ENCODE measurements around the gene PXDN. TPM values are rescaled to one million over a fixed set of nuclear protein-coding genes. Genes with fewer than 3 reads are reported as not detected.

The PXDN gene
- total and polyA plus RNA-seq, 10 of the 15 experiments (the other 5 are each of a cell fraction or from before 2014, with no cell fraction given), result 0.12 to 0.69 (median 0.23) TPM; not detected in 5

GRCh38 chr2:1618974-1619373, 125.3 kb downstream of the PXDN start:
- WGBS (ENCODE audit: insufficient coverage, insufficient replicate concordance, low lambda C conversion rate, missing lambda C conversion rate), result no CpG with 5 or more reads among the region's 3 CpGs

More at GRCh38 chr2:1618974-1619373, 125.3 kb downstream of the PXDN start:
- SMC1A ChIA-PET (ENCODE audit: uncharacterized antibody, unreplicated experiment), result no interaction called here
- Histone ChIP-seq H3K9ac (ENCODE audit: control insufficient read depth, insufficient read depth, low read length) (no peak overlapping the region), H3K4me1 (ENCODE audit: control insufficient read depth, insufficient read depth, low read length) (no peaks in the 10 kb centered on the region), H3K4me3 (no peak overlapping the region), H4K20me1 (ENCODE audit: control insufficient read depth, insufficient read depth) (no peaks in the 10 kb centered on the region), H2AFZ (ENCODE audit: control insufficient read depth, low read depth, low read length) (no peak overlapping the region), H3K36me3 (ENCODE audit: control insufficient read depth in 2 of 2, insufficient read depth in 2 of 2, low read length in 1 of 2) (no peaks in the 10 kb centered on the region), H3K79me2 (ENCODE audit: control insufficient read depth, insufficient read depth, low read length) (no peaks in the 10 kb centered on the region), H3K4me2 (ENCODE audit: control insufficient read depth, insufficient read depth) (no peak overlapping the region), H3K27ac (ENCODE audit: control insufficient read depth, insufficient read depth) (no peak overlapping the region), H3K9me3 (replicated peaks; ENCODE audit: control insufficient read depth, insufficient read depth, low read length) (no peaks in the 10 kb centered on the region; the same call in 2 of the 3 replicates), H3K27me3 (replicated peaks in 1 of 2; ENCODE audit: control insufficient read depth in 2 of 2, insufficient read depth in 2 of 2, low read length in 1 of 2) (no peaks in the 10 kb centered on the region)
- BruUV-seq (replicated peaks), result no TSS peak
- DNase-seq (ENCODE audit: low read depth, low spot score) (no peak), FAIRE-seq (no peak), ATAC-seq (no peak)
- intact Hi-C loops (cut with micrococcal nuclease; ENCODE audit: unreplicated experiment), result no loop called here
- RAD21 ChIA-PET (ENCODE audit: unreplicated experiment), result no interaction called here
- CTCF ChIA-PET, result no interaction called here
- in situ Hi-C loops (cut with MboI), result no loop called here
- POLR2A ChIA-PET, result no interaction called here
- TF ChIP-seq STAT3 (IDR thresholded peaks at IDR 0.05; ENCODE audit: low read depth, low read length) (no peak), NRF1 (conservative IDR thresholded peaks at IDR 0.05; ENCODE audit: low read depth, low read length) (no peak), HDGF (IDR thresholded peaks at IDR 0.05) (no peak), NKRF (conservative IDR thresholded peaks at IDR 0.05) (no peak), HDAC2 (IDR thresholded peaks at IDR 0.05) (no peak), BACH1 (IDR thresholded peaks at IDR 0.05; ENCODE audit: borderline replicate concordance) (no peak)
- TF ChIP-seq, protein P1, sequence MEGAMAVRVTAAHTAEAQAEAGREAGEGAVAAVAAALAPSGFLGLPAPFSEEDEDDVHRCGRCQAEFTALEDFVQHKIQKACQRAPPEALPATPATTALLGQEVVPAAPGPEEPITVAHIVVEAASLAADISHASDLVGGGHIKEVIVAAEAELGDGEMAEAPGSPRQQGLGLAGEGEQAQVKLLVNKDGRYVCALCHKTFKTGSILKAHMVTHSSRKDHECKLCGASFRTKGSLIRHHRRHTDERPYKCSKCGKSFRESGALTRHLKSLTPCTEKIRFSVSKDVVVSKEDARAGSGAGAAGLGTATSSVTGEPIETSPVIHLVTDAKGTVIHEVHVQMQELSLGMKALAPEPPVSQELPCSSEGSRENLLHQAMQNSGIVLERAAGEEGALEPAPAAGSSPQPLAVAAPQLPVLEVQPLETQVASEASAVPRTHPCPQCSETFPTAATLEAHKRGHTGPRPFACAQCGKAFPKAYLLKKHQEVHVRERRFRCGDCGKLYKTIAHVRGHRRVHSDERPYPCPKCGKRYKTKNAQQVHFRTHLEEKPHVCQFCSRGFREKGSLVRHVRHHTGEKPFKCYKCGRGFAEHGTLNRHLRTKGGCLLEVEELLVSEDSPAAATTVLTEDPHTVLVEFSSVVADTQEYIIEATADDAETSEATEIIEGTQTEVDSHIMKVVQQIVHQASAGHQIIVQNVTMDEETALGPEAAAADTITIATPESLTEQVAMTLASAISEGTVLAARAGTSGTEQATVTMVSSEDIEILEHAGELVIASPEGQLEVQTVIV (IDR thresholded peaks at IDR 0.05; ENCODE audit: borderline replicate concordance, partially characterized antibody), result no peak
- TF ChIP-seq, protein P2, sequence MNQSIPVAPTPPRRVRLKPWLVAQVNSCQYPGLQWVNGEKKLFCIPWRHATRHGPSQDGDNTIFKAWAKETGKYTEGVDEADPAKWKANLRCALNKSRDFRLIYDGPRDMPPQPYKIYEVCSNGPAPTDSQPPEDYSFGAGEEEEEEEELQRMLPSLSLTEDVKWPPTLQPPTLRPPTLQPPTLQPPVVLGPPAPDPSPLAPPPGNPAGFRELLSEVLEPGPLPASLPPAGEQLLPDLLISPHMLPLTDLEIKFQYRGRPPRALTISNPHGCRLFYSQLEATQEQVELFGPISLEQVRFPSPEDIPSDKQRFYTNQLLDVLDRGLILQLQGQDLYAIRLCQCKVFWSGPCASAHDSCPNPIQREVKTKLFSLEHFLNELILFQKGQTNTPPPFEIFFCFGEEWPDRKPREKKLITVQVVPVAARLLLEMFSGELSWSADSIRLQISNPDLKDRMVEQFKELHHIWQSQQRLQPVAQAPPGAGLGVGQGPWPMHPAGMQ (IDR thresholded peaks at IDR 0.05; ENCODE audit: borderline replicate concordance), result no peak

Measured in GM12878 (cell line).